ENCODE measurements around the gene ZNF362. TPM values are rescaled to one million over a fixed set of nuclear protein-coding genes. Genes with fewer than 3 reads are reported as not detected.

Gene ZNF362
- total and polyA plus RNA-seq, 2 experiments from 2014 or later = 11.0 to 12.9 TPM

- Histone ChIP-seq H3K79me2 (replicated peaks; ENCODE audit: insufficient read depth) (no peaks in the 10 kb centered on the region), H3K4me1 (ENCODE audit: insufficient read depth) (peaks cover 11% of the 10 kb centered on the region), H3K27me3 (ENCODE audit: insufficient read depth) (peaks cover 20% of the 10 kb centered on the region), H2AFZ (no peak overlapping the region), H3K27ac (ENCODE audit: low read depth) (no peak overlapping the region), H3K36me3 (ENCODE audit: insufficient read depth) (no peaks in the 10 kb centered on the region), H3K9me2 (ENCODE audit: insufficient read depth) (no peaks in the 10 kb centered on the region), H4K20me1 (replicated peaks; ENCODE audit: insufficient read depth) (peaks cover 12% of the 10 kb centered on the region; the same call in 1 of the 2 replicates), H3F3A (replicated peaks; ENCODE audit: low read depth) (no peaks in the 10 kb centered on the region), H3K4me3 (no peak overlapping the region), H3K4me2 (no peak overlapping the region)
- H3K4me1 Mint-ChIP-seq = peaks cover 25% of the 10 kb centered on the region
- no peaks in the 10 kb centered on the region; the same call in 2 of the 3 replicates for H3K9me3 Mint-ChIP-seq
- no peak for TF ChIP-seq CREB1 (CRISPR knock-in tag; IDR thresholded peaks at IDR 0.05; ENCODE audit: low read depth)
- TF ChIP-seq ETS1 (IDR thresholded peaks at IDR 0.05) = no peak
- no peak for TF ChIP-seq EZH2 (IDR thresholded peaks at IDR 0.05; ENCODE audit: low read depth, unreplicated experiment)
- no peak for TF ChIP-seq ZNF114 (CRISPR knock-in tag; IDR thresholded peaks at IDR 0.05)
- TF ChIP-seq EZH2phosphoT487 (IDR thresholded peaks at IDR 0.05; ENCODE audit: unreplicated experiment) = no peak
- TF ChIP-seq, protein P1, sequence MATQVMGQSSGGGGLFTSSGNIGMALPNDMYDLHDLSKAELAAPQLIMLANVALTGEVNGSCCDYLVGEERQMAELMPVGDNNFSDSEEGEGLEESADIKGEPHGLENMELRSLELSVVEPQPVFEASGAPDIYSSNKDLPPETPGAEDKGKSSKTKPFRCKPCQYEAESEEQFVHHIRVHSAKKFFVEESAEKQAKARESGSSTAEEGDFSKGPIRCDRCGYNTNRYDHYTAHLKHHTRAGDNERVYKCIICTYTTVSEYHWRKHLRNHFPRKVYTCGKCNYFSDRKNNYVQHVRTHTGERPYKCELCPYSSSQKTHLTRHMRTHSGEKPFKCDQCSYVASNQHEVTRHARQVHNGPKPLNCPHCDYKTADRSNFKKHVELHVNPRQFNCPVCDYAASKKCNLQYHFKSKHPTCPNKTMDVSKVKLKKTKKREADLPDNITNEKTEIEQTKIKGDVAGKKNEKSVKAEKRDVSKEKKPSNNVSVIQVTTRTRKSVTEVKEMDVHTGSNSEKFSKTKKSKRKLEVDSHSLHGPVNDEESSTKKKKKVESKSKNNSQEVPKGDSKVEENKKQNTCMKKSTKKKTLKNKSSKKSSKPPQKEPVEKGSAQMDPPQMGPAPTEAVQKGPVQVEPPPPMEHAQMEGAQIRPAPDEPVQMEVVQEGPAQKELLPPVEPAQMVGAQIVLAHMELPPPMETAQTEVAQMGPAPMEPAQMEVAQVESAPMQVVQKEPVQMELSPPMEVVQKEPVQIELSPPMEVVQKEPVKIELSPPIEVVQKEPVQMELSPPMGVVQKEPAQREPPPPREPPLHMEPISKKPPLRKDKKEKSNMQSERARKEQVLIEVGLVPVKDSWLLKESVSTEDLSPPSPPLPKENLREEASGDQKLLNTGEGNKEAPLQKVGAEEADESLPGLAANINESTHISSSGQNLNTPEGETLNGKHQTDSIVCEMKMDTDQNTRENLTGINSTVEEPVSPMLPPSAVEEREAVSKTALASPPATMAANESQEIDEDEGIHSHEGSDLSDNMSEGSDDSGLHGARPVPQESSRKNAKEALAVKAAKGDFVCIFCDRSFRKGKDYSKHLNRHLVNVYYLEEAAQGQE (IDR thresholded peaks at IDR 0.05; ENCODE audit: unreplicated experiment) = no peak
- TF ChIP-seq JUNB (IDR thresholded peaks at IDR 0.05; ENCODE audit: unreplicated experiment) = no peak
- TF ChIP-seq ZNF331 (CRISPR knock-in tag; IDR thresholded peaks at IDR 0.05; ENCODE audit: low read depth) = no peak
- TF ChIP-seq STAT1 (IDR thresholded peaks at IDR 0.05; ENCODE audit: unreplicated experiment) = no peak
- no peak for TF ChIP-seq NANOG (IDR thresholded peaks at IDR 0.05; ENCODE audit: borderline replicate concordance)
- TF ChIP-seq, protein P2, sequence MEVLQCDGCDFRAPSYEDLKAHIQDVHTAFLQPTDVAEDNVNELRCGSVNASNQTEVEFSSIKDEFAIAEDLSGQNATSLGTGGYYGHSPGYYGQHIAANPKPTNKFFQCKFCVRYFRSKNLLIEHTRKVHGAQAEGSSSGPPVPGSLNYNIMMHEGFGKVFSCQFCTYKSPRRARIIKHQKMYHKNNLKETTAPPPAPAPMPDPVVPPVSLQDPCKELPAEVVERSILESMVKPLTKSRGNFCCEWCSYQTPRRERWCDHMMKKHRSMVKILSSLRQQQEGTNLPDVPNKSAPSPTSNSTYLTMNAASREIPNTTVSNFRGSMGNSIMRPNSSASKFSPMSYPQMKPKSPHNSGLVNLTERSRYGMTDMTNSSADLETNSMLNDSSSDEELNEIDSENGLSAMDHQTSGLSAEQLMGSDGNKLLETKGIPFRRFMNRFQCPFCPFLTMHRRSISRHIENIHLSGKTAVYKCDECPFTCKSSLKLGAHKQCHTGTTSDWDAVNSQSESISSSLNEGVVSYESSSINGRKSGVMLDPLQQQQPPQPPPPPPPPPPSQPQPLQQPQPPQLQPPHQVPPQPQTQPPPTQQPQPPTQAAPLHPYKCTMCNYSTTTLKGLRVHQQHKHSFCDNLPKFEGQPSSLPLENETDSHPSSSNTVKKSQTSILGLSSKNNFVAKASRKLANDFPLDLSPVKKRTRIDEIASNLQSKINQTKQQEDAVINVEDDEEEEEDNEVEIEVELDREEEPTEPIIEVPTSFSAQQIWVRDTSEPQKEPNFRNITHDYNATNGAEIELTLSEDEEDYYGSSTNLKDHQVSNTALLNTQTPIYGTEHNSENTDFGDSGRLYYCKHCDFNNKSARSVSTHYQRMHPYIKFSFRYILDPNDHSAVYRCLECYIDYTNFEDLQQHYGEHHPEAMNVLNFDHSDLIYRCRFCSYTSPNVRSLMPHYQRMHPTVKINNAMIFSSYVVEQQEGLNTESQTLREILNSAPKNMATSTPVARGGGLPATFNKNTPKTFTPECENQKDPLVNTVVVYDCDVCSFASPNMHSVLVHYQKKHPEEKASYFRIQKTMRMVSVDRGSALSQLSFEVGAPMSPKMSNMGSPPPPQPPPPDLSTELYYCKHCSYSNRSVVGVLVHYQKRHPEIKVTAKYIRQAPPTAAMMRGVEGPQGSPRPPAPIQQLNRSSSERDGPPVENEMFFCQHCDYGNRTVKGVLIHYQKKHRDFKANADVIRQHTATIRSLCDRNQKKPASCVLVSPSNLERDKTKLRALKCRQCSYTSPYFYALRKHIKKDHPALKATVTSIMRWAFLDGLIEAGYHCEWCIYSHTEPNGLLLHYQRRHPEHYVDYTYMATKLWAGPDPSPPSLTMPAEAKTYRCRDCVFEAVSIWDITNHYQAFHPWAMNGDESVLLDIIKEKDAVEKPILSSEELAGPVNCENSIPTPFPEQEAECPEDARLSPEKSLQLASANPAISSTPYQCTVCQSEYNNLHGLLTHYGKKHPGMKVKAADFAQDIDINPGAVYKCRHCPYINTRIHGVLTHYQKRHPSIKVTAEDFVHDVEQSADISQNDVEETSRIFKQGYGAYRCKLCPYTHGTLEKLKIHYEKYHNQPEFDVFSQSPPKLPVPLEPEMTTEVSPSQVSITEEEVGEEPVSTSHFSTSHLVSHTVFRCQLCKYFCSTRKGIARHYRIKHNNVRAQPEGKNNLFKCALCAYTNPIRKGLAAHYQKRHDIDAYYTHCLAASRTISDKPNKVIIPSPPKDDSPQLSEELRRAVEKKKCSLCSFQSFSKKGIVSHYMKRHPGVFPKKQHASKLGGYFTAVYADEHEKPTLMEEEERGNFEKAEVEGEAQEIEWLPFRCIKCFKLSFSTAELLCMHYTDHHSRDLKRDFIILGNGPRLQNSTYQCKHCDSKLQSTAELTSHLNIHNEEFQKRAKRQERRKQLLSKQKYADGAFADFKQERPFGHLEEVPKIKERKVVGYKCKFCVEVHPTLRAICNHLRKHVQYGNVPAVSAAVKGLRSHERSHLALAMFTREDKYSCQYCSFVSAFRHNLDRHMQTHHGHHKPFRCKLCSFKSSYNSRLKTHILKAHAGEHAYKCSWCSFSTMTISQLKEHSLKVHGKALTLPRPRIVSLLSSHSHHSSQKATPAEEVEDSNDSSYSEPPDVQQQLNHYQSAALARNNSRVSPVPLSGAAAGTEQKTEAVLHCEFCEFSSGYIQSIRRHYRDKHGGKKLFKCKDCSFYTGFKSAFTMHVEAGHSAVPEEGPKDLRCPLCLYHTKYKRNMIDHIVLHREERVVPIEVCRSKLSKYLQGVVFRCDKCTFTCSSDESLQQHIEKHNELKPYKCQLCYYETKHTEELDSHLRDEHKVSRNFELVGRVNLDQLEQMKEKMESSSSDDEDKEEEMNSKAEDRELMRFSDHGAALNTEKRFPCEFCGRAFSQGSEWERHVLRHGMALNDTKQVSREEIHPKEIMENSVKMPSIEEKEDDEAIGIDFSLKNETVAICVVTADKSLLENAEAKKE (CRISPR knock-in tag; IDR thresholded peaks at IDR 0.05) = no peak
- no peak for TF ChIP-seq POLR2AphosphoS5 (IDR thresholded peaks at IDR 0.05; ENCODE audit: low read depth)
- no peak for TF ChIP-seq CTCF (conservative IDR thresholded peaks at IDR 0.05; ENCODE audit: low read depth in 2 of 2)
- no peak overlapping the region for H3K27ac Mint-ChIP-seq
- no peak for ATAC-seq
- no peak overlapping the region for H3K4me3 Mint-ChIP-seq
- no peak for DNase-seq (ENCODE audit: low spot score)
- peaks cover 16% of the 10 kb centered on the region for H3K27me3 Mint-ChIP-seq (ENCODE audit: insufficient read depth, low read depth, poor library complexity)
- H3K36me3 Mint-ChIP-seq (ENCODE audit: low read depth) = peaks cover 10% of the 10 kb centered on the region; the same call in 2 of the 3 replicates
These were observed 76.6 kb downstream of the ZNF362 start for GRCh38 chr1:33332881-33333280.
